Measurements from ENCODE around the gene TBL1Y.

TBL1Y gene

GRCh38 chrY:6968191-6968590 lies 57.7 kb downstream of the TBL1Y start:
- DNase-seq (ENCODE audit: low read depth), result no peak
- TF ChIP-seq CTCF (IDR thresholded peaks at IDR 0.05; ENCODE audit: control insufficient read depth, extremely low read depth, insufficient read depth), result no peak
- H3K4me3 ChIP-seq (ENCODE audit: low read depth, low read length), result no peak overlapping the region

GRCh38 chrY:6972271-6972887 lies 61.9 kb downstream of the TBL1Y start:
- no peak overlapping the region for H3K4me3 ChIP-seq (ENCODE audit: low read depth, low read length)
- peak; percentile 15 for DNase-seq (ENCODE audit: low read depth)
- TF ChIP-seq CTCF (IDR thresholded peaks at IDR 0.05; ENCODE audit: control insufficient read depth, extremely low read depth, insufficient read depth), result no peak

DNA sequence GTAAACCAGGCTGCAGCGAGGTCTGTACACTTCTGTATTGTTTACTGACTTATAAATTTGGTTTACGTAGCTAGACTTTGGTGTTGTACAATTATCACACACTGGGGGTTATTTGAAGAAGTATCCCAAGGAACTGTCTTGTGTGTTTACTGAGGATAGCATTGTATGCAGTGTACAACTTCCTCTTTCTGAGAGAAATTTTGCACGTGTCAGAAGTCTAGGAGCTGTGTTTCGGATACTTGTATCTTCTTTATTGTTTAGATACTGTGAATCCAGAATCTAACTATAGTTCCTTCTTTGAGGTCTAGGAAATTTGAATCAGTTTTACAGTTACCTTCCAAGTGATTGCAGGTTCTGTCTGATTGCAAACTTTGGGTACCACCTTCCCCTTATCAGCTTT lies 64.5 kb downstream of the TBL1Y start:
- no peak for DNase-seq (ENCODE audit: low read depth)
- TF ChIP-seq CTCF (IDR thresholded peaks at IDR 0.05; ENCODE audit: control insufficient read depth, extremely low read depth, insufficient read depth), result no peak
- no peak overlapping the region for H3K4me3 ChIP-seq (ENCODE audit: low read depth, low read length)

DNA sequence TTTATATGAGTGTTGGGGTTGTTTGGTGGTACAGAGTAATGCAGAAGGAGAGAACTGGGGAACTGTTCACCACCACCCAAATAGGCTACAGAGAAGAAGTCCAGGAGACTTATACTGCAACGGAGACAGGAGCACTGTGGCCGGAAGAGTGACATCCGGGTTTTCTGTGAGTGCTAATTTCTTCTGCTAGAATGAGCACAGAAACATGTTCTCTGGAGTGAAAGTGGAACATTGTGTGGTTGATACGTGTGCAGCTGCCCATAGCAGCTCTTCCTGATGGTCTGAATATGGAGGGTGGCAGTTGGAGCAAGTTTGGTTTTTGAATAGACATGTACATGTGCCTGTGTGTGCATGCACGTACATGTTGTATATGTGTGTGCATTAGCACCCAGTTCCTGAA lies 67.3 kb downstream of the TBL1Y start:
- no peak overlapping the region for H3K4me3 ChIP-seq (ENCODE audit: low read depth, low read length)
- no peak for TF ChIP-seq CTCF (IDR thresholded peaks at IDR 0.05; ENCODE audit: control insufficient read depth, extremely low read depth, insufficient read depth)
- no peak for DNase-seq (ENCODE audit: low read depth)

DNA sequence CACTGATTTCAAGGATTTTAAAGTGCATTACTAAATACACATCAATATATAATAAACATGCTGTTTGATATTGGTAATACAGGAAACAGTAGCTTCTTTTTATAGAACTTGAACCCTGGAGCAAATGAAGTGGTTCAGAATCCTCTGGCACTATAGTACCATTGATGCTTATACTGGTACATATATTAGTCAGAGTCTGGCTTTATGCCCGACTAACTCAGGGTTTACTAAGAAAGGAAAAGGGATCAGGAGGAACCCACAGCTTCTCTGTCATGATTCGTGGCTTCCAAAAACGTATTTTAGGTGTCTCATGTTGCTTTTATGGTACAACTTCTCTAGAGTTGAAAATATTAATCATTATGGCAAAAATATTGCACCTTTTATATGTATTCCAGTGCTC lies 72.7 kb downstream of the TBL1Y start:
- TF ChIP-seq CTCF (IDR thresholded peaks at IDR 0.05; ENCODE audit: control insufficient read depth, extremely low read depth, insufficient read depth), result no peak
- H3K4me3 ChIP-seq (ENCODE audit: low read depth, low read length), result no peak overlapping the region
- no peak for DNase-seq (ENCODE audit: low read depth)

- no peak overlapping the region for H3K4me3 ChIP-seq (ENCODE audit: low read depth, low read length)
- TF ChIP-seq CTCF (IDR thresholded peaks at IDR 0.05; ENCODE audit: control insufficient read depth, extremely low read depth, insufficient read depth), result no peak
- DNase-seq (ENCODE audit: low read depth), result no peak
These were observed 77.3 kb downstream of the TBL1Y start for GRCh38 chrY:6987811-6988210.

All from LNCaP clone FGC (cell line).